Measurements from ENCODE around the gene TCF12.

DNA sequence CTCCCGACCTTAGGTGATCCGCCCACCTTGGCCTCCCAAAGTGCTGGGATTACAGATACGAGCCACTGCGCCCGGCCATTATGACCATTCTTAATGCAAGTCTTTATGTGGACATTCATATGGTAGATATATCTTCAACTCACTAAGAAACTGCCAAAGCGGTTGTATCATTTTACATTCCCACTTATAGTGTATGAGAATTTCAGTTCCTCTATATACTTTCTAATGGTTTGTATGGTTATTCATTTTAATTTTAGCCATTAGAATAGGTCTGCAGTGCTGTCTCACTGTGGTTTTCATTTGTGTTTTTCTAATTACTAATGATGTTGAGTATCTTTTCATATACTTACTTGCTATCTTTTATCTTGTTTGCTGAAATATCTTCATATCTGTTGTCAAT is 32.5 kb downstream of the TCF12 start:
- TF ChIP-seq, protein P1, sequence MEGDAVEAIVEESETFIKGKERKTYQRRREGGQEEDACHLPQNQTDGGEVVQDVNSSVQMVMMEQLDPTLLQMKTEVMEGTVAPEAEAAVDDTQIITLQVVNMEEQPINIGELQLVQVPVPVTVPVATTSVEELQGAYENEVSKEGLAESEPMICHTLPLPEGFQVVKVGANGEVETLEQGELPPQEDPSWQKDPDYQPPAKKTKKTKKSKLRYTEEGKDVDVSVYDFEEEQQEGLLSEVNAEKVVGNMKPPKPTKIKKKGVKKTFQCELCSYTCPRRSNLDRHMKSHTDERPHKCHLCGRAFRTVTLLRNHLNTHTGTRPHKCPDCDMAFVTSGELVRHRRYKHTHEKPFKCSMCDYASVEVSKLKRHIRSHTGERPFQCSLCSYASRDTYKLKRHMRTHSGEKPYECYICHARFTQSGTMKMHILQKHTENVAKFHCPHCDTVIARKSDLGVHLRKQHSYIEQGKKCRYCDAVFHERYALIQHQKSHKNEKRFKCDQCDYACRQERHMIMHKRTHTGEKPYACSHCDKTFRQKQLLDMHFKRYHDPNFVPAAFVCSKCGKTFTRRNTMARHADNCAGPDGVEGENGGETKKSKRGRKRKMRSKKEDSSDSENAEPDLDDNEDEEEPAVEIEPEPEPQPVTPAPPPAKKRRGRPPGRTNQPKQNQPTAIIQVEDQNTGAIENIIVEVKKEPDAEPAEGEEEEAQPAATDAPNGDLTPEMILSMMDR (IDR thresholded peaks at IDR 0.05) = no peak
- no peak for TF ChIP-seq POLR2A (IDR thresholded peaks at IDR 0.05)
- no peak for TF ChIP-seq POLR2AphosphoS5 (IDR thresholded peaks at IDR 0.05)
- no peak for TF ChIP-seq EP300 (IDR thresholded peaks at IDR 0.05; ENCODE audit: low read depth)

Data from transverse colon (tissue), 4 donors.